ENCODE results near the gene CBLB.

- TF ChIP-seq, protein P1, sequence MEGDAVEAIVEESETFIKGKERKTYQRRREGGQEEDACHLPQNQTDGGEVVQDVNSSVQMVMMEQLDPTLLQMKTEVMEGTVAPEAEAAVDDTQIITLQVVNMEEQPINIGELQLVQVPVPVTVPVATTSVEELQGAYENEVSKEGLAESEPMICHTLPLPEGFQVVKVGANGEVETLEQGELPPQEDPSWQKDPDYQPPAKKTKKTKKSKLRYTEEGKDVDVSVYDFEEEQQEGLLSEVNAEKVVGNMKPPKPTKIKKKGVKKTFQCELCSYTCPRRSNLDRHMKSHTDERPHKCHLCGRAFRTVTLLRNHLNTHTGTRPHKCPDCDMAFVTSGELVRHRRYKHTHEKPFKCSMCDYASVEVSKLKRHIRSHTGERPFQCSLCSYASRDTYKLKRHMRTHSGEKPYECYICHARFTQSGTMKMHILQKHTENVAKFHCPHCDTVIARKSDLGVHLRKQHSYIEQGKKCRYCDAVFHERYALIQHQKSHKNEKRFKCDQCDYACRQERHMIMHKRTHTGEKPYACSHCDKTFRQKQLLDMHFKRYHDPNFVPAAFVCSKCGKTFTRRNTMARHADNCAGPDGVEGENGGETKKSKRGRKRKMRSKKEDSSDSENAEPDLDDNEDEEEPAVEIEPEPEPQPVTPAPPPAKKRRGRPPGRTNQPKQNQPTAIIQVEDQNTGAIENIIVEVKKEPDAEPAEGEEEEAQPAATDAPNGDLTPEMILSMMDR (IDR thresholded peaks at IDR 0.05): no peak
- no peak for TF ChIP-seq ZNF302 (CRISPR knock-in tag; IDR thresholded peaks at IDR 0.05)
- TF ChIP-seq JUN (IDR thresholded peaks at IDR 0.05): no peak
- TF ChIP-seq CEBPB (IDR thresholded peaks at IDR 0.05): no peak
- no peak for TF ChIP-seq CHD4 (IDR thresholded peaks at IDR 0.05; ENCODE audit: borderline replicate concordance)
- no peak for TF ChIP-seq MAFK (IDR thresholded peaks at IDR 0.05; ENCODE audit: partially characterized antibody)
- no peak for TF ChIP-seq REST (IDR thresholded peaks at IDR 0.05)
- TF ChIP-seq EP300 (IDR thresholded peaks at IDR 0.05): no peak
- no peak for TF ChIP-seq CHD2 (IDR thresholded peaks at IDR 0.05; ENCODE audit: low read length, partially characterized antibody)
- no peak for TF ChIP-seq RFX5 (IDR thresholded peaks at IDR 0.05)
Measured at GRCh38 chr3:105867712-105868430, 941 bp downstream of the CBLB start.

Measured in A549 (cell line).